Measurements from ENCODE around the gene NPEPPS. TPM values are rescaled to one million over a fixed set of nuclear protein-coding genes. Genes with fewer than 3 reads are reported as not detected.
A peak's percentile ranks its signal among the peaks of the same experiment; 100 is the strongest.

Gene NPEPPS
- total RNA-seq, 1 donor from 2014 or later: 121 TPM

- Histone ChIP-seq H3K4me3 (no peak overlapping the region), H3K4me2 (no peak overlapping the region), H3K27me3 (no peaks in the 10 kb centered on the region), H3K79me2 (ENCODE audit: low read depth) (no peaks in the 10 kb centered on the region), H3F3A (ENCODE audit: low read depth) (peaks cover 33% of the 10 kb centered on the region), H4K20me1 (ENCODE audit: low read depth) (peaks cover 15% of the 10 kb centered on the region), H2AFZ (replicated peaks) (no peak overlapping the region), H3K9ac (no peak overlapping the region), H3K36me3 (peaks cover 11% of the 10 kb centered on the region), H3K9me3 (ENCODE audit: low read depth) (no peaks in the 10 kb centered on the region), H3K27ac (peak overlapping the region; percentile 21), H3K4me1 (no peaks in the 10 kb centered on the region)
- H3K27me3 Mint-ChIP-seq (ENCODE audit: insufficient read depth, low read depth): no peaks in the 10 kb centered on the region
- peak; percentile 6 for DNase-seq (ENCODE audit: low spot score)
- peaks cover 14% of the 10 kb centered on the region for H3K4me1 Mint-ChIP-seq
- H3K4me3 Mint-ChIP-seq: no peak overlapping the region
- no peaks in the 10 kb centered on the region for H3K9me3 Mint-ChIP-seq
- H3K36me3 Mint-ChIP-seq: peaks cover 22% of the 10 kb centered on the region
- H3K27ac Mint-ChIP-seq: no peak overlapping the region
- peak; percentile 36 for TF ChIP-seq CTCF (IDR thresholded peaks at IDR 0.05)
- no peak for TF ChIP-seq EZH2phosphoT487 (IDR thresholded peaks at IDR 0.05)
- TF ChIP-seq EZH2 (IDR thresholded peaks at IDR 0.05): no peak
Observed at GRCh38 chr17:47618410-47618809, 87.5 kb downstream of the NPEPPS start.

- Histone ChIP-seq H3K27me3 (no peaks in the 10 kb centered on the region), H3K4me3 (no peak overlapping the region), H3K36me3 (peaks cover 9% of the 10 kb centered on the region), H3K4me1 (no peaks in the 10 kb centered on the region), H3K9ac (no peak overlapping the region), H2AFZ (replicated peaks) (no peak overlapping the region), H3F3A (ENCODE audit: low read depth) (peaks cover 31% of the 10 kb centered on the region), H3K9me3 (ENCODE audit: low read depth) (no peaks in the 10 kb centered on the region), H3K79me2 (ENCODE audit: low read depth) (no peaks in the 10 kb centered on the region), H3K27ac (no peak overlapping the region), H3K4me2 (no peak overlapping the region), H4K20me1 (ENCODE audit: low read depth) (peaks cover 12% of the 10 kb centered on the region)
- H3K4me1 Mint-ChIP-seq: peaks cover 14% of the 10 kb centered on the region
- H3K9me3 Mint-ChIP-seq: no peaks in the 10 kb centered on the region
- DNase-seq (ENCODE audit: low spot score): no peak
- no peak for TF ChIP-seq EZH2 (IDR thresholded peaks at IDR 0.05)
- TF ChIP-seq CTCF (IDR thresholded peaks at IDR 0.05): no peak
- TF ChIP-seq EZH2phosphoT487 (IDR thresholded peaks at IDR 0.05): no peak
- H3K27ac Mint-ChIP-seq: no peak overlapping the region
- no peak overlapping the region for H3K4me3 Mint-ChIP-seq
- H3K27me3 Mint-ChIP-seq (ENCODE audit: insufficient read depth, low read depth): no peaks in the 10 kb centered on the region
- peaks cover 25% of the 10 kb centered on the region for H3K36me3 Mint-ChIP-seq
Observed at GRCh38 chr17:47620503-47621245, 89.8 kb downstream of the NPEPPS start.

GRCh38 chr17:47621293-47622179, 90.6 kb downstream of the NPEPPS start:
- Mint-ChIP-seq H3K9me3 (no peaks in the 10 kb centered on the region), H3K27me3 (ENCODE audit: insufficient read depth, low read depth) (no peaks in the 10 kb centered on the region), H3K4me3 (no peak overlapping the region), H3K36me3 (peaks cover 24% of the 10 kb centered on the region), H3K27ac (peak overlapping the region; percentile 78), H3K4me1 (peaks cover 14% of the 10 kb centered on the region)
- Histone ChIP-seq H3K4me1 (no peaks in the 10 kb centered on the region), H4K20me1 (ENCODE audit: low read depth) (peaks cover 8% of the 10 kb centered on the region), H3F3A (ENCODE audit: low read depth) (peaks cover 35% of the 10 kb centered on the region), H3K4me3 (no peak overlapping the region), H3K27me3 (no peaks in the 10 kb centered on the region), H3K9me3 (ENCODE audit: low read depth) (no peaks in the 10 kb centered on the region), H3K9ac (no peak overlapping the region), H3K36me3 (peaks cover 8% of the 10 kb centered on the region), H3K27ac (peak overlapping the region; percentile 26), H3K4me2 (no peak overlapping the region), H2AFZ (replicated peaks) (no peak overlapping the region), H3K79me2 (ENCODE audit: low read depth) (no peaks in the 10 kb centered on the region)
- peak; percentile 30 for DNase-seq (ENCODE audit: low spot score)
- TF ChIP-seq EZH2 (IDR thresholded peaks at IDR 0.05) (no peak), EZH2phosphoT487 (IDR thresholded peaks at IDR 0.05) (no peak), CTCF (IDR thresholded peaks at IDR 0.05) (no peak)

Measured in neural progenitor cell (in vitro differentiated cells).